Cardiac septum (tissue), 1 donor: ENCODE data around the gene ZNF669. TPM values are rescaled to one million over a fixed set of nuclear protein-coding genes. Genes with fewer than 3 reads are reported as not detected.

ENCODE experiments used
- DNase-seq: peaks from one replicate; pipeline ENCODE4 v3.0.0-alpha.2; 2020; ENCODE audit warnings: low spot score
- intact Hi-C: fragments of 100-400 bp; cut with DNase I; formaldehyde crosslinking; loops from one replicate; pipeline ENCODE4 v1.14.0; 2022
- total RNA-seq: library from RNA; stranded (reverse); fragmentation: NEBNext Ultra II Directional; extraction: Animal tissue kit (Norgen Biotek cat#: 25700); gene quantifications from one replicate; pipeline ENCODE4 v1.2.1, GENCODE V29; 2021
- donor health status: DM: no; HTN: no; CAD: no.

Gene ZNF669
- total RNA-seq, 1 donor from 2014 or later, result 3.1 TPM

GRCh38 chr1:247079141-247079874, 24.8 kb downstream of the ZNF669 start:
- intact Hi-C loops, result loop anchor here (2.0 kb wide), 1 partner anchor 25 kb away; the partner anchor contains the start of gene ZNF669
- no peak for DNase-seq

DNA sequence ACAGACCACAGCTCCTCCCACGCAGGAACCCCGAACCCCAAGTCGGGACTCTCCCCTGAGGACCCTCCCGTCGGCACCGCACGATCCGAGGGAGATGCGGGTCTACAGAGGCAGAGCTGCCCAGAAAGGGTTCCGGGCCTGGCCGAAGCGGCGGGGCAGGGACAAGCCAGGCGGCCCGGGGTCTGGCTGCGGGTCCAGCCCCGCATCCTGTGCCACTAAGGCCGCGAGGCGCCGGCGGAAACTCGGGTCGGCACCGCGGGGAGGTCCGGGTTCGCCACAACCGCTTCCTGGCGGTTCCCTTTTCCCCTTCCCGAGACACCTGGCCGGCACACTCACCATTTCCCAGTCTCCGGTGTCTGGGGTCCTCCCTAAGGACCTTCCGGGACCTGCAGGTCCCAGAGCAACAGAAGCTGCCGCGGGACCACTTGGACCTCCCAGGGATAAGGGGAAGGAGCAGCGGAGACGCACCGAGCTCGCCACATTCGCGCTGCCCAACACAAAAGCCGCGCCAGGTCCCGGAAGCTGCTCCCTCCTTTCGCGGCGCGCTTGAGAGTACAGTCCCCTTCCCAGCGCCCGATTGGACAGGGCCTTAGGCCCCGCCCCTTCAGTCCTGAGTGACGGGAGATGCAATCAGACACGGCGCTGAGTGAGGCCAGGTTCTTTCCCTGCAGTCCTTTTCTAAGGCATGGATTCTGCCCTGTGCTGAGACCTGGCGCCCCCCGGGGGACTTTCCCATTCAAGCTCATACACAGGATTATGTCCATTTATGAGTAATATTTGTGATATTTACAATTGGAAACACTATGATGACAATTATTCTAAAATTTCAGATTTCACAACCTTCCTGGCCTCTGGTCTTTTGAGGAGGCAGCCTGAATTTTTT, 25.7 kb downstream of the ZNF669 start, which contains the start of gene ZNF670:
TSS of gene ZNF670 (minus strand) at position 554 of the 883 bp plus-strand sequence. CDS start at position 339, 215 bp downstream.
- peak; percentile 96 for DNase-seq
- intact Hi-C loops, result loop anchor here (2.0 kb wide), 1 partner anchor 26 kb away; the partner anchor contains the start of gene ZNF669

- no peak for DNase-seq
- intact Hi-C loops, result loop anchor here (2.0 kb wide), 1 partner anchor 27 kb away; the partner anchor contains the start of gene ZNF669
Observed at GRCh38 chr1:247077876-247078257, 26.3 kb downstream of the ZNF669 start.

DNA sequence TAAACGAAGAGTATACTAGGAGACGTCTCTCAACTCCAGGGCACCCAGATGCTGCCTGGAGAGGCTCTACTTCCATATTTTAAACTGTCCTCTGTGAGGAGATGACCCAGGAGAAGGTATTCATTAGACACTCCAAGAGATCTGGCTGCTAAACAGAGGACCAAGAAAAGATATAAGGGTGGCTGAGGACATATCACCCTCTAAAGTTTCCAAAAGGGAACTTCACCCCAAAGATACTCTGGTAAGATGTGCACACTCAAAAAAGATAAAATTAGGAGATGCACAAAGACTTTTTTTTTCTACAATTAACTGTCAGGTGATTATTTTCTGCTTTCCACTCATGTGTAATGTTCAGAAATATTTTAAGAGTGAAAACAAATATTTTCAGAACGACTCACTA, 26.9 kb downstream of the ZNF669 start:
- DNase-seq, result no peak
- intact Hi-C loops, result no loop called here

GRCh38 chr1:247070645-247071044, 33.5 kb downstream of the ZNF669 start:
- intact Hi-C loops, result no loop called here
- no peak for DNase-seq

DNA sequence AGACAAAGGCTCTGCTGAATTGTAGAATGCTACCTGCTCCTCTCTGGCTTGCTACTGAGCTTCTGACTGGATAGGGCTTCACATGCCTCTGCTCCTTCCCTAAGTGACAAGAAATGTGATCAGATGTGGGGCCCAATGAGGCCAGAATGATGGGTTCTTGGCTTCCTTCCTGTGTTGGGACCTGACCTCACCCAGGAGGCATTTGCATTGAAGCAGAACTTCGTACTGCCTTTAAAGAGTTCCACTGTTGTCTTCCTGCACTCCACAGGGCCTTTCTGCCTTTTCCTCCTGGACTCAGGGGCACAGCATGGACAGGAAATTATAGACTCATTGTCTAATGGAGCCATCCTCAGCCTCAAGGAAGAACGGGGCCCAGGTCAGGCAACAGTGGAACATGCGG, 39.9 kb downstream of the ZNF669 start:
- intact Hi-C loops, result no loop called here
- DNase-seq, result no peak

- DNase-seq, result no peak
- intact Hi-C loops, result no loop called here
Observed at GRCh38 chr1:247060771-247061170, 43.4 kb downstream of the ZNF669 start.

DNA sequence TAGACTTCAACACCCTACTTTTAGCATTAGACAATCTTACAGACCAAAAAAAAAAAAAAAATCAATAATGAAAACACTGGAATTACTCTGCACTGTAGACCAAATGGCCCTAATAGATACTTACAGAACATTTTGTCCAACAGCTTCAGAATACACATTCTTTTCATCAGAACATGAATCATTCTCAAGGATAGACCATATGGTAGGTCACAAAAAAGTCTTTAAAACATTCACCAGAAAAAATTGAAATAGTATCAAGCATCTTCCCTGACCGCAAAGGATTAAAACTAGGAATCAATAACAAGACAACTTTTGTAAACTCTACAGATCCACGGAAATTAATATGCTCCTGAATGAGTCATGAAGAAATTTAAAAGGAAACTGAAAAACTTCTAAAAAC, 48.1 kb downstream of the ZNF669 start:
- intact Hi-C loops, result no loop called here
- DNase-seq, result no peak

- no peak for DNase-seq
- intact Hi-C loops, result no loop called here
Observed at GRCh38 chr1:247054992-247055415, 49.2 kb downstream of the ZNF669 start.

Other genes with a start within 250 kb of the ZNF669 start
- 15.3 TPM for gene AHCTF1, start 172.4 kb downstream of the ZNF669 start, total RNA-seq
- not detected for gene ZNF695, start 96.3 kb downstream of the ZNF669 start, total RNA-seq
- 0.75 TPM for gene ZNF670, start 25.5 kb downstream of the ZNF669 start, total RNA-seq
- gene ZNF124, start 67.7 kb upstream of the ZNF669 start, total RNA-seq, result 14.9 TPM
- gene VN1R5, start 151.7 kb upstream of the ZNF669 start, total RNA-seq, result not detected
- 17.3 TPM for gene ZNF496, start 227.5 kb upstream of the ZNF669 start, total RNA-seq